GM18867 (cell line): Measurements from ENCODE around the gene PAK5.

Experiments used
- ATAC-seq: cut with Tn5 transposase; IDR thresholded peaks from one replicate; pipeline ENCODE4 v1.9.1; 2021; ENCODE audit warnings: mild to moderate bottlenecking, moderate library complexity; ENCODE audit not compliant: unreplicated experiment

The PAK5 gene

DNA sequence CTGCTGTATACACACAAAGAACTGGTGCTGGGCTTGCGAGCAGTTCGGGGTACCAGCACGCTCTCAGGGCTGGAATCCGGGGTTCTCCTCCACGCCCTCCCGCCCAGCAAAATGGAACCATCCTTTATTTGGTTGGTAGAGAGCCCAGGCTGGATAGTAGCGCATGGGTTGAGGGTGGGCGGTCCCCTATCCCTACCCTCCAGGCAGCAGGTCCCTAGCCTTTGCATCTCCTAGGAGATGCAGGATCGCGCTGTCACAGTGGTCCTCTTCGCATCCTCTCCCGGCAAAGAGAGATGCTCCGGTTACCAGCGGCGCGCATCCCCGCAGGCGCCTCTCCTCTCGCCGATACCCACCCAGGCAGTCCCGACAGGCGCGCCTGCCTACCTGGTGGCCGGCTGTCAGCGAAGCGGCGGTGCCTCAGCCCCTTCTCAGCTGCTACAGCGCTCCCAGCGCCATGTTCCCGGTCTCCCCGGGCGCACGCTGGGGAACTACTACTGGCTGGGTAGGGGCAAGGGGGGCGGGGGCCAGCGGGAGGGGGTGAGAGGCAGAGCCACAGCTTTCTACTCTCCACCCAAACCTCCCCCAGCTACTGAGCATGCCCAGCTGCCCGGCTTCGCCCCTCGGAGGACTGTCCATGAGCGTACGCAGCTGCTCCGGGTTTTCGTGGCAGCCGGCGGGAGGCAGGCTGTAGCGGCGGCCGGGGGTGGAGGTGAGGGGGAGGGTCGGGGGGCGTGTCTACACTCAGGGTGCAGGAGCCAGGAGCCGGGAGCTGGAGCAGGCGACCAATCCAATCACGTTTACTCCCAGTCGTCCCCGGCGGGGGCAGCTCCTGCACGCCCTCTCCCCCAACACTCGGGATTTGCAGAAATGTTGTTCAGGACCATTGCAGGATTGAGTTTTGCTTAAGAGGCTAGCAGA lies at the start of gene PAK5:
Gene PAK5 (minus strand): TSS at position 699 of the 918 bp plus-strand sequence. CDS start 194,748 bp downstream, outside the sequence.
- no peak for ATAC-seq

DNA sequence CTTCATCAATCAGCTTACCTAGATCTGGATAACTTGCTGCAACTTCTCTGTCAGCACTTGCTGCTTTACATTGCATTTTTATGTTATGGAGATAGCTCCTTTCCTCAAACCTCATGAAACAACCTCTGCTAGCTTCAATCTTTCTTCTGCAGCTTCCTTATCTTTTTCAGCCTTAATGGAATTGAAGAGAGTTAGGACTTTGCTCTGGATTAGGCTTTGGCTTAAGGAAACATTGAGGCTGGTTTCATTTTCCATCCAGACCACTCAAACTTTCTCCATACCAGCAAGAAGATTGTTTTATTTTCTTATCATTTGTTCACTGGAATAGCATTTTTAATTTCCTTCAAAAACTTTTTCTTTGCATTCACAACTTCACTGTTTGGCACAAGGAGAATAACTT lies 48.8 kb upstream of the PAK5 start:
- no peak for ATAC-seq

DNA sequence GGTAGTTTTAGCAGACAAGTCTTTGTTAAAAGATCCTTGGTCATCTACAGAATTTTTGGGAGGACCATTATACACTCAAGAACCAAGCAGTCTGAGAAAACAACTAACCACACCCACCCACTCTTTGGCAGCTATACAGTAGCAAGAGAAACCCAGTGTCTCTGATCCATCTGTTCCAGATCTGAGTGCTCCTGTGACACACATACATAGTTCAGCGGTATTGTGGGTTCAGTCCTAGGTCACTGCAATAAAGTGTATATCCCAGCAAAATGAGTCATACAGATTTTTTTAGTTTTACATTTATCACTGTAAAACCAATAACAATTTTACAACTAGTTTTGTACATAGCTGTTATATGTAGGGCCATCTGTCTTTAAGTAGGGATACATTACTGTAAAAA lies 47.4 kb upstream of the PAK5 start:
- no peak for ATAC-seq

DNA sequence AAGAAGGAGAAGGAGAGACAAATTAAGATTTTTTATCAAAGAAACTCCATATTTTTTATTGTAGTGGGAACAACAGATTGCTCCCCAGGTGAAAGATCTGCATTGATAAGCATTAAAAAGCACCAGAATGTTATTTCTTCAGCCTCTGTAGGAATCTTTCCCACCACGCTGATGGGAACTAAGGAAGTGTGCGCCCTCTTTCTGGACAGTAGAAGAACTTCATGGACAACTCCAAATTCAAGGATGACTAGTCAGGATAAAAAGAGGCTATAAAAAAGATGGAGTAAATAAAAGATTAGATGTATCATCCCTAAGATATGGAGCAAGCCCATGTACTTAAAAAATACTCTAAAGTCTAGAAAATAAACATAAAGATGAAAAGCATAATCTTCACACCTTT lies 45.8 kb upstream of the PAK5 start:
- no peak for ATAC-seq

DNA sequence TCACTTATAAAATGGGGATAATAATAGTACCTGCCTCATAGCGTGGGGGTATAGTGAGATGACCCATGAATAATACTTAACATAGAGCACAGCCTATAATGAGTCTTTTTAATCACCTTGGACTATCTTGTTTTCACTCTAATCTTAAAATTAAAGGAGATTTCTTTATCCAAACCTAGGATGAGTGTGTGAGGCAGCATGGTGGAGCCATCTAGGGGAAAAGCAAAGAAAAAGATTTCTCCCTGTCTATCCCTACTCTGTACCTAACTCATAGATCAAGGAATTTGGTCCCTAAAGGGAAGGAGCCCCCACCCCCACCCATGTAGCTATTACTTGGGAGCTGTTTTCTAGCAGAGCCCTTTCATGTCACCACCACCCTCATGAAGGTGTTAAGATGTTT lies 45.2 kb upstream of the PAK5 start:
- ATAC-seq = no peak

DNA sequence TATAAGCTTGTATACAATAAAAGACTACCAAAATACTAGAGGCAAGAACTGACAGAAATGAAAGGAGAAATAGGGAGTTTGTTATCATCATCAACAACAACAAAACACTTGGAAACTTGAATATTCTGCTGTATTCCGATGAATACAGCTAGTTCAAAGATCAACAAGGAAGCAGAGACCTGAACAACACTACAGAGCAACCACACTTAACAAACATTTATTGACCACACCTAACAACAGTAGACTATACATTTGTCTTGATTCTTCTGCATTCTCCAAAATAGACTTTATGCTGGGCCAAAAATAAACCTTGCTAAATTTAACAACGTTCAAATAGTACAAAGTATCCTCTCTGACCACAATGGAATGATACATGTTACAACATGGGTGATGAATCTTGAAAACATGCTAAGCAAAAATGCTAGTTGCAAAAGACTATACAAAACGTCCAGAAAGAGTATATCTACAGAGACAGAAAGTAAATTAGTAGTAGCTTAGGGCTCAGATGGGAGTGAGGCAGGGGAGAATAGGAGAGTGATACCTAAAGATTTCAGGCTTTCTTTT lies 39.1 kb upstream of the PAK5 start:
- no peak for ATAC-seq

DNA sequence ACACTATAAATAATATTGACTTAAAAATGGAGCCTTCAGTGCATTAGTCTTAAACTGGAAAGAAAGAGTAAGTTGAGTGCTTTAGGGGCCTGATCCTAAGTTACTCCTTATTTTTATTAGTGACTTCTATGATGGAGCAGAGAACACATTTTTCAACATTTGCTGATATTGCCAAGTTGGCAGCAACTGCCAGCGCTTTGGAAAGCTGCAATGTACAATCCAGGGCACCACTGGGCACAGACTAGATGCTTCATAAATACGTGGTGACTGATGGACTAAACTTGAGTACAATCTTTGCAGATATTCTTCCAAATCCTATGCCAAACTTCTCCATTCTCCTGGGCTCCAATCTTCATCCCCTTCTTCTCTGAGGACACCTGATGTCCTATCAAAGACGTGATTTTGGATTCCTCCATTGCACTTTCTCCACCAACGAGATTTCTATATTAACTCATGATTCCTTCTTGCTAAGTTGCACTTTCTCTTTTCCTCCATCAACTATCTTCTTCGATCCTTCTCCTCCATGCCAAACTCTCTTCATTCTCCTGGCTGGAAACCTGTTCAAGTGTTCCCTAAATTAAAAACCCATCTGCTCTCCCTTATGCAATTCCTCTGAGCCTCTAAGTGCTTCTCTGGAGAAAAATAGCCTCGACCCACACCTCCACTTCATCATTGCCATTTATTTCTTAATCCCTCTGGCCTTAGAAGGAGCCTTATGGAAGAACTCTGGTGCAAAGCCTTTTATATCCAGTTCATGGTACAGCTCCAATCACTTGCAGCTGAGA lies 28.5 kb upstream of the PAK5 start:
- ATAC-seq = no peak

DNA sequence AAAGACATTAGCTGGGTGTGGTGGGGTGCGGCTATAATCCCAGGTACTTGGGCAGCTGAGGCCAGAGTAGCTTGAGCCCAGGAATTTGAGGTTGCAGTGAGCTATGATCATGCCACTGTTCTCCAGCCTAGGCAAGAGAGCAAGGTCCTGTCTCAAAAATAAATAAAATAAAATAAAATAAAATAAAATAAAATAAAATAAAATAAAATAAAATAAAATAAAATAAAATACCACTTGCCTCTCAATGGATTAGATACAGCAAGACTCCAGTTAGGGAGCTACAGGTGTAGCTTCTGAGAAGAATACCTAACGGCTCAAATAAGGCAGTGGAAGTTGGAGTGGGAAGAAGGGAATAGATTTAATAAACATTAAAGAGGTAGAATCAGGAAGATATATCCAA lies 13.7 kb upstream of the PAK5 start:
- ATAC-seq = no peak

DNA sequence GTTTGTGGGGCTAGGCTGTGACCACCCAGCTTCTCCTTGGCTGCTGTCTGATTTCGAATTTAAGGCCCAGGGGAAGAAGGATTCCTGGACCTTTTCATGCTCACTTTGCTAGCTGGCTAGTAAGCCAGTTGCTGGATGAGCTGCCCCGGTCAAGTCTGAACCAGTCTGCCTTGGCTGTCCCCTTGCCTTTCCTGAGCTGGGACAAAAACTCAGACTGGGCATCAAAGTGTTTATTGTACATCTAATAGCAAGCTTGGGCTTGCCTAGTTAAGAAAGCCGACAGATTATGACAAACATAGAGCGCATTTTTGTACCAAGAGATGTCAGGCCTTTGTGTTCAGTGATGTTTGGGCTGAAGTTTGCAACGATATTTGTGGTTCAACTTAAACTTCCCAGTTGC lies 750 bp upstream of the PAK5 start:
- no peak for ATAC-seq

DNA sequence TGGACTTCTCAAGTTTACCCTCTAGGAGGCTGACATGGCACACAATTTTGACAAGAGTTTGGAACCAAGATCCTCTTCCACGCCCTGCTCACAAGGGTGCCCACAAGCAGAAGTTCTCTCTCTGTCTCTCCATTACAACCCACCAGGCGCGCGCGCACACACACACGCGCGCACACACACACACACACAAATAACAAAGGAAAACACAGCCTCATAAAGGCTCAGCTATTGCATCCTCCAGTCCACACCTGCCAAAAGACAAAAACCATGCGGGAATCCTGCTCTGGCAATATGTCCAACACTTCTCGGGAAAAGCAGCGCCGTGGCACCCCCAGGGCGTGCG lies 870 bp downstream of the PAK5 start:
- no peak for ATAC-seq

DNA sequence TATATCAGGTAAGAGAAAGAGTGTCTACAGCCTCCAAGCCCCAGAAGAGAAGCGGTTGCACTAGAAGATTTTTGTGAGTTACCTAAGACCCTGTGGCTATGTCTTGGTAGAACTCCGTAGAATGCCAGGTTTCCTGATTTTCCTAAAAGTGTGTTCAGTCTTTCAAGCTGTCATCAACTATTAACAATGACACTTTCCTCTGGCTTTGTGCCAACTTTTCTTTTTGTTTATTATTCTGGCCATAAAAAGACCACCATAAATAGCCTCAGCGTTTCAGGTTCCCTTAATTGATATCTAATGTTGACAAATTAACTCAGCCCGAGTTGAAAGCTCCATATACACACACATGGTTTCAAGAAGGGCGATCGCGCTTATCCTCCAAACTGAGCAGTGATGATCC lies 1.2 kb downstream of the PAK5 start:
- ATAC-seq = no peak

DNA sequence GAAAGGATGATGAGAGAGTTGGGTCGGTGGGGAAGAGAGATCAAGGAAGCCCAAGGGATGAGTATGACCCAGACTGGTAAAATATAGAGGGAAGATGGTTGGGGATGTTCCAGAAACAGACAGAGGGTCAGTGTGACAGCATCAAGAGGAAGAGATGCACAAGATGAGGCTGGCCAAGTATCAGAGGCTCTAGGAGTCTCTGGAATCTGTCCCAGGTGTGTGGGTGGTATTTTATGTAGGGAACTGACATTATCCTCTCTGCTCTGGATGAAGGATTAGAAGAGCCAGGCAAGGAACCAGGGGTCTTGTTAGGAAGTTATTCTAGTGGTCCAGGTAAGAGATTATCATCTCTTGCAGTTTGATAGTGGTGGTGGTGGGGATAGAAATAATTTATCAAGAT lies 3.6 kb downstream of the PAK5 start:
- ATAC-seq = no peak

DNA sequence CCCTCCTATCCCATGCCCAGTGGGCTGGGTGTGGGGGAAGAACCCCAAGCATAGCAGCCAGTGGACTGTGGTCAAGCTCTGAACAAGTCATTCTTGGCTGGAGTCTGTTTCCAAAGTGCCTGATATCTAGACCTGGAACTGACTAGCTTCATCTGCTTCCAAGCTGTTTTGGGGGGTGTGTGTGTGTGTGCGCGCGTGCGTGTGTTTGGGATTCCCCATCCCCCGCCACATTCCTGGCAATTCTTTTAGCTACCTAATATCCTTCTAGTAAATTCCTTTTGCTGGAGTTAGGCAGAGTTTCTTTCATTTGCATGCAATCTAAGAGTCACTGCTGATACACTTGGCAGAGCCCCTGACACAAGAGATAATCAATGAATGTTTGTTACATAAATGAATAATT lies 7.8 kb downstream of the PAK5 start:
- ATAC-seq = no peak

DNA sequence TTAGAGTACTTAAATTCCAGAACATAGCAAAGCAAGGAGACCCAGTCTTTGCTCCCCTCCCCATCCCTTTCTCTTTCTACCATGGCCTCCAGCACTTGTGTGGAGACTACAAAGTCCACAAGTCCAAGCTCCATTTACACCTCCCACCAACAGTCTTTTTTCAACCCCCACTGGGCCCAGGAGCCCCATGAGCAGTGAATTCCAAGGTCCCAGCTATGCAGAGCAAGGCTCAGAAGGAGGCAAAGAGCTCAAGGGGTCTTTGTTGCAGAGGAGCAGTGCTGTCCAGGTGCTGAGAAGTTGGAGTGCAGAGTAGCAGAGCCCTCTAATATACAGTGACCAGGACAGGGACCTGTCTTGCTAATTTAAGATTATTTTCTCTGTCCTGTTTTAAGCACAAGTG lies 9.0 kb downstream of the PAK5 start:
- no peak for ATAC-seq

DNA sequence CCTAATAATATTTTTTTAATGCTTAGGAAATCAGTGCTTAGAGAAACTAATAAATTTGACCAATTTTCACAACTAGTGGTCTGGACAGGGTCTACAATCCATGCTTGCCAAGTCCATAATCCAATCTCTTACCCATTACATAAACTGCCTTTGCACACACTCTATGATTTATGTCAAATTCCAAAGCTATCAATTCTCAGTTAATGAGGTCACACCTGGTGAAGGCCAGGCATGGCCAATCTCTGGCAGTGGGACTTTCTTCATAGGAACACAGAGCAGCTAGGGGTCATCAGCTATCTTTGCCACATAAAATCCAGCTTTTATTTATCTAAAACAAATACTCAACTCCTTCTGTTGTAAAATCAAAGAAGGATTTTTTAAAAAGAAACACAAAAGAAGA lies 21.2 kb downstream of the PAK5 start:
- ATAC-seq = no peak

DNA sequence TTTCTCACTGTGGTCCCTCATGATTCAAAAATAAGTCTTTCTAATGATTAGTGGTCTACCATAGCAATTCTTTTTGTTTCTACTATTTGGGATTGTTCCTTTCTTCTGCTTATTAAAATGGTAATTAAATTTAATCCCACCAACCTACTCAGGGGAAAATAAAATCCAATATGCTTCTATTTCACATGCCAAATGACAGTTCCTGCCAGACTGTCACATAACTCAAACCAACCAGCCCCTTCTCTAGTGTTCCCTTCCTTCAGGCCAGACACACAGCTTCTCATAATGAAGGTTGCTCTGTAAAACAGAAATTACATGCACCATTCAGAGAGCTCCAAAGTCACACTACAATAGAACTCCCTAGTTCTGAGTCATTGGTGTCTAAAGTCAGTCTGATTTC lies 23.2 kb downstream of the PAK5 start:
- ATAC-seq = no peak

DNA sequence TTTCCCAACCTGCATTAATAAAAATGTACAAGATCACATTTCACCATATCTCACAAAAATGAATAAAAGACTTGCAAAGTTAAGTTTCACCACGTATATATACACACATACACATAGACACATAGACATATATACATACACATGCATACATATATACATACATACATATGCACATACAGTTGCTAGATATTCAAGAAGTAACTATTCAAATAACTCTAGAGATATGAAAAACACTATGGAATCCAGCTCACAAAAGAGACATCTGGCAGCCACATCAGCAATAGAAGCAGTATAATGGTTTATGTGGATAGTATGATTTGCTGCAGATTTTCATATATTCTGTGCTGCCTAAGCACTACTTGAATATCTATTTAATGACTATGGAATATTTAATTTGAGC lies 28.1 kb downstream of the PAK5 start:
- ATAC-seq = no peak

DNA sequence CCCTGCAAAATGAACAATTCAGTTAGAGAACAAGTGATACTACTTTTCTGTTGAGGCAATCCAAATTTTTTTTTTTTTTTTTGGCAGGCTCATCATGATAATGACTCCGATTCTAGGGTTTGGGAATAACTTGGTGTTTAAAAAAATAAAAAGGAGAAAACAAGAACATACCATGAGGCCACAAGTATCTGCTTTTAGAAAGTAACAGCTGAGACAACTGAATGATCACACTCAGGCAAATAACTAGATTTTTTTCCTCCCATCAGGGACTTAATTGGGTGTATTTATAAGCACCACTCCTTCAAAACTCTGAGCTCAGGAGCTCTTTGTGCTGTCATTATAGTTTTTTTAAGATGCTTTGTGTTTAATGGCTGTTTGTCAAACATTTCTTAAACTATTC lies 29.6 kb downstream of the PAK5 start:
- ATAC-seq = no peak

DNA sequence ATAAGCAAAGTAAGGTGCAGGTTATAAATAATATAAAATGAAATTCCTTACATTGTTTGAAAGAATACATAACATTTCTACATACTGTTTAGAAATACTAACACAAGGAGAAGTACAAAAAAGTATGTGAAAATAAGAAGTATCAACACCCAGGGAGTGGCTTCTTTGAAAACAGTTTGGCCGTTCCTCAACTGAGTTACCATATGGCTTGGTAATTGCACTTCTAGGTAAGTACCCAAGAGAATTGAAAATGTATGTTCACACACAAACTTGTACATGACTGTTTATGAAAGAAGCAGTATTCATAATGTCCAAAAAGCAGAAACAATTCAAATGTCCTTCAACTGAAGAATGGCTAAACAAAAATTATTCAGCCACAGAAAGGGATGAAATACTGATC lies 30.7 kb downstream of the PAK5 start:
- no peak for ATAC-seq

DNA sequence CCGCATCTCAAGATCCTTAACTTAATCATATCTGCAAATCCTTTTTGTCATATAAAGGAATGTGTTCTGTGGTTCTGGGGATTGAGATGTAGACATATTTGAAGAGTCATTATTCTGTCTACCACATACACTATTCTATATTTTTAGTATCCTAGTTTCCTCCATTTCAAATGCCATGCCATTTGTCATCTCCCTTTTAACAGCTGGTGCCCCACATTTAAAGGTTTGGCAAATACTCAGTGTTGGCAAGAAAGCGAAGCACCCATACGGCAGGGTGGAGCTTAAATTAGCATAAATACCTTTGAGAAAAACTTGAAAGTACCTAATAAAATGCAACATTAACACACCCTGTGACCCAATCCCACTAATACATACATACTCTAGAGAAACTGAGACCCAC lies 31.7 kb downstream of the PAK5 start:
- ATAC-seq = no peak

DNA sequence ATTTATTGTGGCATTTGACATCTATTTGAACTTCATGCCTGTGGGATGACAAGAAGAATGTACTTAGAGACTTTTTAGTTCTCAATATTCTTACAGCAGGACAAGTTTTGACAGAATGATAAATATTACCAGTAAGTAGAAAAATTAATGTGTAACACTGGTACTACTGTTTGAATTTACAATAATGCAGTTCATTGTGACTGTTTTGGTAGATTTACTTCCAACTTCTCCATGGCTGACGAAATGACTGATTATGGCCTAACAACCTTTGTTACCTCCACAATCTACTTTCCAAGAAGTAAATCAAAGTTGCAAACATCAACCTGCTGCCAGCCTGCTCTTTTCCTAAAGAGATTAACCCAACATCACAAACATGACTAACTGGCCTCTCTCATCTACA lies 38.5 kb downstream of the PAK5 start:
- no peak for ATAC-seq

DNA sequence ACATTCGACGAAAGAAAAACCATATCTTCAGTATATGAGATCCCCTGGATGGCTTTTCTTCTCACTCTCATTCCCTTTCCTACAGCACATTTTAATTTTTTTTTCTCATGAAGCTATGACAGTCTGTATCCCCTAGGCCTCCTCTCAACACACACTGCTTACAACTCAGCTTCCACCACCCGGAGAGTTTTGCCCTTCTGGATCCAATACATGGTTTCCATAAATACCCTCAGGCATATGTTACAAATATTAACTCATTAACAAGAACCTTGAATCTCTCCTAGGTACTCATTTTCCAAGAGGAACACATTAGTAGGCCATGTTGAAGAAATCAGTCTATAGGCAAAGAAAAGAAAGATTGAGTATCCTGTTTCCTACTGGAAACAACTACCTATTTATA lies 44.0 kb downstream of the PAK5 start:
- no peak for ATAC-seq
